Left lung (tissue), 10 donors: ENCODE data around the gene SKA3. TPM values are rescaled to one million over a fixed set of nuclear protein-coding genes. Genes with fewer than 3 reads are reported as not detected.
A peak's percentile ranks its signal among the peaks of the same experiment; 100 is the strongest.
"Not testable (repeated sequence)": the region's sequence is repeated elsewhere in the genome, so short reads cannot be mapped to it uniquely, and the experiment has no call there.

Source experiments
- ATAC-seq: fragments of 200-7000 bp; cut with Tn5 transposase; one replicate; pipeline ENCODE4 v1.9.1; 2020; ENCODE audit warnings: moderate library complexity
- DNase-seq, 4 donors: peaks; one replicate each; pipeline ENCODE4 v3.0.0-alpha.2; 2013 to 2020
- H3K27ac ChIP-seq, 2 donors: fragments of 200-600 bp; sonication (generic) in 1 of 2; one replicate each; pipeline versions ENCODE4 v1.5.0 to v1.8.0; 2020 to 2021
- H3K27me3 ChIP-seq, 2 donors: fragments of 200-600 bp; sonication (generic) in 1 of 2; one replicate each; pipeline versions ENCODE4 v1.5.0 to v1.8.0; 2020 to 2021
- H3K36me3 ChIP-seq, 2 donors: fragments of 200-600 bp; sonication (generic) in 1 of 2; one replicate each; pipeline versions ENCODE4 v1.5.0 to v1.8.0; 2020 to 2021
- H3K4me1 ChIP-seq, 2 donors: fragments of 200-600 bp; one replicate each; pipeline ENCODE4 v1.8.0; 2021
- H3K4me3 ChIP-seq, 2 donors: fragments of 200-600 bp; sonication (generic) in 1 of 2; one replicate each; pipeline versions ENCODE4 v1.5.0 to v1.8.0; 2020 to 2021; ENCODE audit warnings: mild to moderate bottlenecking in 1 of 2
- H3K9me3 ChIP-seq, 2 donors: fragments of 200-600 bp; sonication (generic) in 1 of 2; one replicate each; pipeline versions ENCODE4 v1.5.0 to v1.8.0; 2020 to 2021
- intact Hi-C, 2 donors: fragments of 100-400 bp; cut with DNase I; formaldehyde crosslinking; loops; one replicate each; pipeline versions ENCODE4 v1.11.2 to v1.14.2; 2022
- polyA plus RNA-seq, 6 donors: library from polyadenylated mRNA; unstranded; fragments of 120-200 nt; gene quantifications; one replicate each; pipeline ENCODE4 v1.2.1, GENCODE V29; 2013; ENCODE audit not compliant: insufficient read length in 6 of 6
- total RNA-seq, 2 donors: library from RNA; stranded (reverse); fragmentation: NEBNext Ultra II Directional; extraction: Animal tissue kit (Norgen Biotek cat#: 25700); gene quantifications; one replicate each; pipeline ENCODE4 v1.2.1, GENCODE V29; 2021
- TF ChIP-seq, protein P1 (sequence below), 2 donors: fragments of 200-600 bp; sonication (generic) in 1 of 2; IDR thresholded peaks; one replicate each; pipeline versions ENCODE4 v1.5.0 to v1.8.0; 2021; ENCODE audit warnings: antibody characterized with exemption in 2 of 2
- donor health status: DM: no; HTN: yes; CAD: no.
- donor health status: DM: no; HTN: no; CAD: no.

SKA3 gene
- total and polyA plus RNA-seq, 8 donors = 2.0 to 17.6 (median 10.2) TPM

DNA sequence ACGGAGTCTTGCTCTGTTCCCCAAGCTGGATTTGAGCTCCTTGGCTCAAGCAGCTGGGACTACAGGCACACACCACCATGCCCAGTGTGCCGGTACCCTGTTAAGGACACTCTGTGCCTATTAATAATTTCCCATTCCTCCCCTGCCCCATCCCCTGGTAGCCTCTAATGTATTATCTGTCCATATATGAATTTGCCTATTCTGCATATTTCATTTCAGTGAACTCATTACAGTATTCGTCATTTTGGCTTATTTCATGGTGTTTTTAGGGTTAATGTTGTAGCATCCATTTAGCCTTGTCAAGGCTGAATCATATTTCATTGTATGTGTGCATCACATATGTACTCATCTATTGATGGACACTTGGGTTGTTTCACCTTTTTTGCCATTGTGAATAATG, 33.6 kb downstream of the SKA3 start:
- DNase-seq = no peak
- intact Hi-C loops = no loop called here
- Histone ChIP-seq H3K27me3 (no peaks in the 10 kb centered on the region), H3K36me3 (peaks cover 0 to 50% of the 10 kb centered on the region in 2 donors), H3K4me1 (peaks cover 18 to 35% of the 10 kb centered on the region in 2 donors), H3K27ac (no peak overlapping the region), H3K9me3 (no peaks in the 10 kb centered on the region), H3K4me3 (peak overlapping the region in 1 of 2 donors; percentile 90)
- TF ChIP-seq, protein P1, sequence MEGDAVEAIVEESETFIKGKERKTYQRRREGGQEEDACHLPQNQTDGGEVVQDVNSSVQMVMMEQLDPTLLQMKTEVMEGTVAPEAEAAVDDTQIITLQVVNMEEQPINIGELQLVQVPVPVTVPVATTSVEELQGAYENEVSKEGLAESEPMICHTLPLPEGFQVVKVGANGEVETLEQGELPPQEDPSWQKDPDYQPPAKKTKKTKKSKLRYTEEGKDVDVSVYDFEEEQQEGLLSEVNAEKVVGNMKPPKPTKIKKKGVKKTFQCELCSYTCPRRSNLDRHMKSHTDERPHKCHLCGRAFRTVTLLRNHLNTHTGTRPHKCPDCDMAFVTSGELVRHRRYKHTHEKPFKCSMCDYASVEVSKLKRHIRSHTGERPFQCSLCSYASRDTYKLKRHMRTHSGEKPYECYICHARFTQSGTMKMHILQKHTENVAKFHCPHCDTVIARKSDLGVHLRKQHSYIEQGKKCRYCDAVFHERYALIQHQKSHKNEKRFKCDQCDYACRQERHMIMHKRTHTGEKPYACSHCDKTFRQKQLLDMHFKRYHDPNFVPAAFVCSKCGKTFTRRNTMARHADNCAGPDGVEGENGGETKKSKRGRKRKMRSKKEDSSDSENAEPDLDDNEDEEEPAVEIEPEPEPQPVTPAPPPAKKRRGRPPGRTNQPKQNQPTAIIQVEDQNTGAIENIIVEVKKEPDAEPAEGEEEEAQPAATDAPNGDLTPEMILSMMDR (IDR thresholded peaks at IDR 0.05) = no peak
- no peak for ATAC-seq

DNA sequence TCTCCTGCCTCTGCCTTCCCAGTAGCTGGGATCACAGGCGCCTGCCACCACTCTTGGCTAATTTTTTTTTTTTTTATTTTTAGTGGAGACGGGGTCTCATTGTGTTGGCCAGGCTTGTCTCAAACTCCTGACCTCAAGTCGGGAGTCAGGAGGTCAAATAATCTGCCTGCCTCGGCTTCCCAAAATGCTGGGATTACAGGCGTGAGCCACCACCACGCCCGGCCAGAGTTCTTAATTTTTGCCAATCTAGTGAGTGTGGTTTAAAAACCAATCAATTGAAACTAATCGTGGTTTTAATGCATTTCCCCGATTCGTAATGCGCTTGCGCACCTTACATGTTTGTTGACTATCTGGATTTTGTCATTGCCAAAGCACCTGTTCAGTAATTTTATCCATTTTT, 37.0 kb downstream of the SKA3 start:
- DNase-seq = no peak
- peaks cover 0 to 18% of the 10 kb centered on the region in 2 donors for H3K36me3 ChIP-seq
- H3K9me3 ChIP-seq = no peaks in the 10 kb centered on the region
- no peaks in the 10 kb centered on the region for H3K27me3 ChIP-seq
- H3K4me1 ChIP-seq = peaks cover 18 to 35% of the 10 kb centered on the region in 2 donors
- TF ChIP-seq, protein P1 (IDR thresholded peaks at IDR 0.05) = no peak
- H3K4me3 ChIP-seq = peak overlapping the region; percentile 70 to 90
- intact Hi-C loops = loop anchor here in 1 of 2 donors (10.0 kb wide), 1 partner anchor 195 kb away; no protein-coding TSS in a partner anchor
- peak overlapping the region in 1 of 2 donors; percentile 92 for H3K27ac ChIP-seq
- ATAC-seq = no peak

DNA sequence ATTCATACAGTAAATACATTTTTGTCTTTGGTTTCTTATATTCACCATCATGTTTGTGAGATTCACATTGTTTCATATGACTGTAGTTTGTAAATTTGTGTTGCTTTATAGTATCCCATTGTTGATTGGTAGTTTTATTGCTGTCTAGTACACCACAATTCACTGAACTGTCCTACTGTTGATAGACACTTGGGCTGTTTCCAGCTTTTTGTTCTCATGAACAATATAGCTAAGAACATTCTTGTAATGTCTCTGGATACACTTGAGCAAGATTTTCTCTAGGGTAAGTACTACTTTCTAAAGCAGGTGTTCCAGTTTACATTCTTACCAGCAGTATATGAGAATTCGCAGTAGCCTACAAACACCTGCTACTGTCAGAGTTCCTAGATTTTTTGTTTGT, 37.8 kb downstream of the SKA3 start:
- intact Hi-C loops = loop anchor here in 1 of 2 donors (10.0 kb wide), 1 partner anchor 194 kb away; no protein-coding TSS in a partner anchor
- no peak overlapping the region for H3K4me3 ChIP-seq
- no peak overlapping the region for H3K27ac ChIP-seq
- H3K4me1 ChIP-seq = peaks cover 18 to 32% of the 10 kb centered on the region in 2 donors
- no peaks in the 10 kb centered on the region for H3K27me3 ChIP-seq
- no peaks in the 10 kb centered on the region for H3K9me3 ChIP-seq
- TF ChIP-seq, protein P1 (IDR thresholded peaks at IDR 0.05) = no peak
- no peak for DNase-seq
- H3K36me3 ChIP-seq = peaks cover 0 to 12% of the 10 kb centered on the region in 2 donors
- peak; percentile 2 for ATAC-seq

DNA sequence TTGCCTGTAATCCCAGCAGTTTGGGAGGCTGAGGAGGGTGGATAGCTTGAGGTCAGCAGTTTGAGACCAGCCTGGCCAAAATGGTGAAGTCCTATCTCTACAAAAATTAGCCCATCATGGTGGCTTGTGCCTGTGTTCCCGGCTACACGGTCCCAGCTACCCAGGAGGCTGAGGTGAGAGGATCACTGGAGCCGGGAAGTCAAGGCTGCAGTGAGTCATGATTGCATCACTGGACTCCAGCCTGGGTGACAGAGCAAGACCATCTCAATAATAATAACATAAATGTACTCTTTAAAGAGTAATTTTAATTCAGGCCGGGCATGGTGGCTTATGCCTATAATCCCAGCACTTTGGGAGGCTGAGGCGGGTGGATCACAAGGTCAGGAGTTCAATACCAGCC, 38.7 kb downstream of the SKA3 start:
- Histone ChIP-seq H3K4me1 (peaks cover 11 to 23% of the 10 kb centered on the region in 2 donors), H3K4me3 (no peak overlapping the region), H3K9me3 (no peaks in the 10 kb centered on the region), H3K36me3 (peaks cover 0 to 6% of the 10 kb centered on the region in 2 donors), H3K27ac (no peak overlapping the region), H3K27me3 (no peaks in the 10 kb centered on the region)
- ATAC-seq (no peak), DNase-seq (no peak)
- TF ChIP-seq, protein P1 (IDR thresholded peaks at IDR 0.05) = no peak
- intact Hi-C loops = loop anchor here in 1 of 2 donors (10.0 kb wide), 1 partner anchor 193 kb away; no protein-coding TSS in a partner anchor

DNA sequence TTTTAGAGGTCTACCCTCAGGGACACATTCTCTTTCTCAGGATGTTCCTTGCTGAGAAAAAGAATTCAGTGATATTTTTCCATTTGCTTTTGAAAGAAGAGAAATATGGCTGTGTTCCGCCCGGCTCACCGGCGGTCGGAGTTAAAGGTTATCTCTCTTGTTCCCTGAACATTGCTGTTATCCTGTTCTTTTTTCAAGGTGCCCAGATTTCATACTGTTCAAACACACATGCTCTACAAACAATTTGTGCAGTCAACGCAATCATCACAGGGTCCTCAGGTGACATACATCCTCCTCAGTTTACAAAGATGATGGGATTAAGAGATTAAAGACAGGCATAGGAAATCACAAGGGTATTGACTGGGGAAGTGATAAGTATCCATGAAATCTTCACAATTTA, 40.5 kb downstream of the SKA3 start:
- H3K27ac ChIP-seq, H3K4me3 ChIP-seq, H3K36me3 ChIP-seq, H3K4me1 ChIP-seq, DNase-seq, H3K9me3 ChIP-seq, H3K27me3 ChIP-seq, ATAC-seq: not testable (repeated sequence)
- intact Hi-C loops = loop anchor here in 1 of 2 donors (10.0 kb wide), 1 partner anchor 191 kb away; no protein-coding TSS in a partner anchor

DNA sequence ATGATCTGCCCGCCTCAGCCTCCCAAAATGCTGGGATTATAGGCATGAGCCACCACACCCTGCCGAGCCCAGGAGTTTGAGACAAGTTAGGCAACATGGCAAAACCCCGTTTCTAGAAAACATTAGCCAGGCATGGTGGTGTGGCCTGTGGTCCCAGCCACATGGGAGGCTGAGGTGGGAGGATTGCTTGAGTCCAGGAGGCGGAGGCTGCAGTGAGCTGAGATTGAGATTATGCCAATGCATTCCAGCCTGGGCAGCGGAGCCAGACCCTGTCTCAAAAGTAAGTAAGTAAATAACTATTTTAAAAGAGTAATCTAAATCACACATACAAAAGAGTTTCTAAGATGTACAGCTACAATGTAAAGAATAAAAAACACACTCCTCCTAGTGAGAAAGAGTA, 41.9 kb downstream of the SKA3 start:
- no peak overlapping the region for H3K4me3 ChIP-seq
- ATAC-seq = no peak
- TF ChIP-seq, protein P1 (IDR thresholded peaks at IDR 0.05) = no peak
- intact Hi-C loops = loop anchor here in 1 of 2 donors (10.0 kb wide), 1 partner anchor 190 kb away; no protein-coding TSS in a partner anchor
- no peaks in the 10 kb centered on the region for H3K9me3 ChIP-seq
- DNase-seq = no peak
- H3K36me3 ChIP-seq = no peaks in the 10 kb centered on the region
- H3K4me1 ChIP-seq = peaks cover 0 to 2% of the 10 kb centered on the region in 2 donors
- no peaks in the 10 kb centered on the region for H3K27me3 ChIP-seq
- H3K27ac ChIP-seq = no peak overlapping the region
